Activated T-helper 17 cell treated with anti-CD3 and anti-CD28 coated beads, Interleukin-2, amount 50 U/mL, for 72 hours (primary cell): ENCODE results near the gene SESN1. TPM values are rescaled to one million over a fixed set of nuclear protein-coding genes. Genes with fewer than 3 reads are reported as not detected.
"Not testable (repeated sequence)": the region's sequence is repeated elsewhere in the genome, so short reads cannot be mapped to it uniquely, and the experiment has no call there.

Experiments
- ATAC-seq: fragments of 150-1000 bp; cut with Tn5 transposase; replicated peaks from 2 replicates; pipeline ENCODE4 v1.10.0; 2021; ENCODE audit warnings: mild to moderate bottlenecking, moderate library complexity
- H3K27ac Mint-ChIP-seq: one replicate; pipeline ENCODE4 v1.8.0; 2022; ENCODE audit warnings: mixed read lengths
- H3K27me3 Mint-ChIP-seq: one replicate; pipeline ENCODE4 v1.8.0; 2022; ENCODE audit warnings: mixed read lengths
- H3K36me3 Mint-ChIP-seq: one replicate; pipeline ENCODE4 v1.8.0; 2022; ENCODE audit warnings: low read depth, mild to moderate bottlenecking, mixed read lengths
- H3K4me1 Mint-ChIP-seq: one replicate; pipeline ENCODE4 v1.8.0; 2022; ENCODE audit warnings: mixed read lengths
- H3K4me3 Mint-ChIP-seq: one replicate; pipeline ENCODE4 v1.8.0; 2022; ENCODE audit warnings: mild to moderate bottlenecking, mixed read lengths
- H3K9me3 Mint-ChIP-seq: one replicate; pipeline ENCODE4 v1.8.0; 2022; ENCODE audit warnings: mixed read lengths
- total RNA-seq, 2 donors: library from RNA; stranded (reverse); gene quantifications; one replicate each; pipeline ENCODE4 v1.2.3, GENCODE V29; 2022

The SESN1 gene
- total RNA-seq, 2 donors from 2014 or later: 9.8 to 23.0 TPM

DNA sequence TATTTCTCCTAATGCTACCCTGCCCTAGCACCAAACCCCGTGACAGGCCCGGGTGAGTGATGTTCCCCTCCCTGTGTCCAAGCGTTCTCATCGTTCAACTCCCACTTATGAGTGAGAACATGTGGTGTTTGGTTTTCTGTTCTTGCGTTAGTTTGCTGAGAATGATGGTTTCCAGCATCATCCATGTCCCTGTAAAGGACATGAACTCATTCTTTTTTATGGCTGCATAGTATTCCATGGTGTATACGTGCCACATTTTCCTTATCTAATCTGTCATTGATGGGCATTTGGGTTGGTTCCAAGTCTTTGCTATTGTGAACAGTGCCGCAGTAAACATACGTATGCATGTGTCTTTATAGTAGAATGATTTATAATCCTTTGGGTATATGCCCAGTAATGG lies 15.0 kb upstream of the SESN1 start:
- H3K27ac Mint-ChIP-seq, H3K36me3 Mint-ChIP-seq, H3K27me3 Mint-ChIP-seq, H3K4me3 Mint-ChIP-seq, H3K4me1 Mint-ChIP-seq, ATAC-seq, H3K9me3 Mint-ChIP-seq: not testable (repeated sequence)

DNA sequence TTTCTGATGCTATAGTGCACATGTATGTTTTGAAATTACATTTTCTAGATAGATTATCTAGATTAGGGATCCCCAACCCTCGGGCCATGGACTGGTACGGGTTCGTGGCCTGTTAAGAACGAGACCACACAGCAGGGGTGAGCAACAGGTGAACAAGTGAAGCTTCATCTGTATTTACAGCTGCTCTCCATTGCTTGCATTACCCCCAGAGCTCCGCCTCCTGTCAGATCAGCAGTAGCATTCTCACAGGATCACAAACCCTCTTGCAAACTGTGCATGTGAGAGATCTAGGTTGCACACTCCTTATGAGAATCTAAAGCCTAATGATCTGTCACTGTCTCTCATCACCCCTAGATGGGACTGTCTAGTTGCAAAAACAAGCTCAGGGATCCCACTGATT lies 11.0 kb upstream of the SESN1 start:
- H3K36me3 Mint-ChIP-seq: peaks cover 8% of the 10 kb centered on the region
- no peaks in the 10 kb centered on the region for H3K27me3 Mint-ChIP-seq
- no peak overlapping the region for H3K4me3 Mint-ChIP-seq
- no peaks in the 10 kb centered on the region for H3K9me3 Mint-ChIP-seq
- H3K27ac Mint-ChIP-seq: no peak overlapping the region
- no peak for ATAC-seq
- H3K4me1 Mint-ChIP-seq: no peaks in the 10 kb centered on the region

DNA sequence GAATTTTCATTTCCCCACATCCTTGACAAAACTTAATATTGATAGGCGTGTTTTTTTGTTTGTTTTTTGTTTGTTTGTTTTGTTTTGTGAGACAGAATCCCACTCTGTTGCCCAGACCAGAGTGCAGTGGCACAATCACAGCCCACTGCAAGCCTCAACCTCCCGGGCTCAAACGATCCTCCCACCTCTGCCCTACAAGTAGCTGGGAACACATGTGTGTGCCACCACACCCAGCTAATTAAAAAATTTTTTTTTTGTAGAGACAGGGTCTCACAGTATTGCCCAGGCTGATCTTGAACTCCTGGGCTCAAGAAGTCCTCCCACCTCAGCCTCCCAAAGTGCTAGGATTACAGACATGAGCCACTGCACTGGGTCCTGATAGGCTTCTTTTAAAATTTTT lies 9.9 kb upstream of the SESN1 start:
- H3K27me3 Mint-ChIP-seq: no peaks in the 10 kb centered on the region
- peaks cover 8% of the 10 kb centered on the region for H3K36me3 Mint-ChIP-seq
- no peak overlapping the region for H3K27ac Mint-ChIP-seq
- no peak overlapping the region for H3K4me3 Mint-ChIP-seq
- H3K4me1 Mint-ChIP-seq: no peaks in the 10 kb centered on the region
- no peak for ATAC-seq
- H3K9me3 Mint-ChIP-seq: no peaks in the 10 kb centered on the region

DNA sequence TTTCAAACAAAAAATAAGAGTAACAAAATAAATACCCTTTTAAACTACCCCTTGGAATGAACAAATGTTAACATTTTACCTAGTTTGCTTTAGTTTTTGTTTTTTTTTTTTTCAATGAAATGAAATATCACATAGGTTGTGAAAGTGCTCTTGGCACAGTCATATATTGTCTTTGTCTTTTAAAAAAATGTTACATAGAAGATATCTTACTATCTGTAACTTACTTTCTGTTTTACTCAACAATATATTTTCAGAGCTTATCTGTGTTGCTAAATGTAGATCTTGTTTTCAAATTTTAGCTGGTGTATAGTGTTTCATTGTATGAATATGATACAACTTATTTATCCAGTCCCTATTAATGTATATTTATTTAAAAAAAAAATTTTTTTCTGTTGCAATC lies 9.3 kb upstream of the SESN1 start:
- Mint-ChIP-seq H3K4me1 (no peaks in the 10 kb centered on the region), H3K4me3 (no peak overlapping the region), H3K27me3 (no peaks in the 10 kb centered on the region), H3K36me3 (peaks cover 8% of the 10 kb centered on the region), H3K9me3 (no peaks in the 10 kb centered on the region), H3K27ac (no peak overlapping the region)
- ATAC-seq: no peak

DNA sequence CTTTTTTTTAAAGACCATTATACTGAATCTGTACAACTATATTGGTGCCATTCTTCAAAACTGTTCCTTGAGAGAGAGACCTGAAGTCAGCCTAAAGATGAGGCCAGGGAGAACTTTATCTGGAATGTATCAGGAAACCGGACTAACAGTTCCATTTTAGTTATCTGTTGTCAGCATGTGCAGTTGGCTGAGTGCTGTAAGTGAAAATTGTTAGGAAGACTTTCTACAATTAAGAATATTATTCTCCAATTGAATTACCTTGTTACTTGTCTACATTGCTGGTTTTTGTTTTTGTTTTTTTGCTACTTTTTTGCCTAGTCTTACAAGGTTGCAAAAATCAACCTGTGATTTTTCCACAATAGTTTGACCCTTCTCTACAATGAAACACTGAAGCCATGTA lies 8.1 kb upstream of the SESN1 start:
- H3K4me1 Mint-ChIP-seq: peaks cover 2% of the 10 kb centered on the region
- H3K36me3 Mint-ChIP-seq: peaks cover 8% of the 10 kb centered on the region

DNA sequence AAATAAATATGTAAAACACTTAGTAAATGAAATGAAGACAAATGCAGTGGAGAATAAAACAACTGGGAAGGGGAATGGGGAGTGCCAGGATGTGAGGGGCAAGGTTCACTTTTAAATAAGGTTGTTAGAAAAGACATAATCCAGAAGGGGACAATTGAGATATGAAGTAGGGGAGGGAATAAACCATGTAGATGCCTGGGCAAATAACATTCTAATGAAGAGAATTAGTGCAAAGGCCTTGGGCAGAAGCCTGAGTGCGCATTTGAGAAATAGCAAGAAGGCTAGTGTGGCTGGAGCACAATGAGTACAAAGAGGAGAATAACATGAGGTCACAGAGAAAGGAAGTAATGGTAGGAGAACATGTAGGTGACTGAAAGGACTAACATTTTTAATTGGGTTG lies 3.0 kb upstream of the SESN1 start:
- Mint-ChIP-seq H3K36me3 (peaks cover 8% of the 10 kb centered on the region), H3K4me3 (no peak overlapping the region), H3K27me3 (no peaks in the 10 kb centered on the region), H3K9me3 (no peaks in the 10 kb centered on the region), H3K27ac (no peak overlapping the region), H3K4me1 (peaks cover 18% of the 10 kb centered on the region)
- ATAC-seq: no peak

More for the DNA sequence above, 8.1 kb upstream of the SESN1 start:
- no peak for ATAC-seq
- Mint-ChIP-seq H3K9me3 (no peaks in the 10 kb centered on the region), H3K27ac (no peak overlapping the region), H3K4me3 (no peak overlapping the region), H3K27me3 (no peaks in the 10 kb centered on the region)

DNA sequence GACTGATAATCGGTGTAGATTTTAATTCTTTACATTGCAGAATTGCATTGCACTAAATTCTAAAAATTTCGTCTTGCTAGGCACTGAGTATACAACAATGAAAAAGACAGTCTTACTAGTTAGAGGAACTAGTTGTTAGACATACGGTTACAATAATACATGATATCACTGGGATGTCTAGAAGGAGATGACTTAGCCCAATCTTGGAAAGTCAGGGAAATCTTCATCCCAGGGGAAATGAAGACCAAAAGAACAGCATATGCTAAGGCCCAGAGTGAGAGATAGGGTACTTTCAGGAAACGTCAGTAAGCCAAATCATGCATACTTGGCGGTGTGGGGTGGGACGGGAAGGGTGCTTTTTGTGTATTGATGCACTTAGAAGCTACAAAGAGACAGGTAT lies 1.6 kb upstream of the SESN1 start:
- H3K9me3 Mint-ChIP-seq: no peaks in the 10 kb centered on the region
- ATAC-seq: no peak
- peaks cover 31% of the 10 kb centered on the region for H3K4me1 Mint-ChIP-seq
- no peaks in the 10 kb centered on the region for H3K27me3 Mint-ChIP-seq
- no peak overlapping the region for H3K27ac Mint-ChIP-seq
- H3K36me3 Mint-ChIP-seq: no peaks in the 10 kb centered on the region
- H3K4me3 Mint-ChIP-seq: peak overlapping the region; percentile 89

DNA sequence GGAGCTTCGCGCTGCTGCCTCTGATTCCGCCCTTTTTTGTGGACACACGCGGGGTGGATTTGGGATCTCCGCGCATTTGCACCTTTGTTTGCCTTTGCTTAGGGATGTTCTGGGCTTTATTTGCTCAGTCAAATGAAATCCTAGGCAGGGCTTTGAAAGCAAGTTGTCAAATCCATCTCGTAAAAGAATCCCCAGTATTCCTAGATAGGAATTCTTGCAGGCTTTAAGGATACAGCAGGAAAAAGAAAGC lies 1.1 kb upstream of the SESN1 start:
- Mint-ChIP-seq H3K9me3 (no peaks in the 10 kb centered on the region), H3K4me3 (peak overlapping the region; percentile 89), H3K27me3 (no peaks in the 10 kb centered on the region), H3K36me3 (no peaks in the 10 kb centered on the region), H3K27ac (peak overlapping the region; percentile 97), H3K4me1 (peaks cover 33% of the 10 kb centered on the region)
- ATAC-seq: no peak

DNA sequence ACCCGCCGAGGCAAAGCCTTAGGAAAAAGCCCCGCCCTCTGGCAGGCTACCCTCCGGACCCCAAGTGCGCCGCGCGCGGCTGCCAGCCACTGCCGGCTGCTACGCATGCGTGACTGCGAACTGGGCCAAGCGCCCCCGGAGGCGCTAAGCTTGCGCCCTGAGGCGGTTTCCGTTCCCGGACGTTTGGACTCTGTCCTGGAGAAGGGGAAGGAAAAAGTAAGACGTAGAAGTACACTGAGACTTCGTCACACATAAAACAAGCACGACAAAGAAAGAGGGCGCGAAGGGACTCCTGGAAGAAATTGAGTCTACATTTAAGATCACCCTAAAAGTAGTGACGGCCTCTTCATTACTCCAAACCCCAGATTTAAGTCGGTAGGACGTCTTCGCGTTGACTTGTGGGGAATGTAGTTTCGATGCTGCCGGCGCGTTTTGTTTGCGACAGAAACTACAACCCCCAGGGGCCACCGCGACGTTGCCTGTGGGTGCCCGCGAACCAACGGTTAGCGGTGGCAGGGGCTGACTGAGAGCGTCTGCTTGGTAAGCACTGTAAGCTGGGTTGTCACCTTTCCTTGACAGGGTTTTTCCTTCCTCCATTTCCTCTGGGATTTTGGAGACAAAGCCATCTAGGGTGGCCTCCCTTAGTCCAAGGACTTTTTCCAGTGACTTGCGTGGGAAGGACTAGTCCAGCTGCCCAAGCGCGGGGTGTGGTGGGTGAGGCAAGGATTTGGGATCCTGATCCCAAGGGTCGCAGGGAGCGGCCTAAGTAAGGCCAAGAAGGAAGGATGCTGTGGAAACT lies 589 bp upstream of the SESN1 start, which contains the start of gene CEP57L1:
Gene CEP57L1 (plus strand): TSS at position 472 of the 799 bp plus-strand sequence. CDS start 49,715 bp downstream, outside the sequence.
- peak; percentile 79 for ATAC-seq
- no peaks in the 10 kb centered on the region for H3K9me3 Mint-ChIP-seq
- H3K36me3 Mint-ChIP-seq: no peaks in the 10 kb centered on the region
- no peaks in the 10 kb centered on the region for H3K27me3 Mint-ChIP-seq
- peak within 1 kb of the TSS; percentile 97 for H3K27ac Mint-ChIP-seq
- H3K4me3 Mint-ChIP-seq: peak within 1 kb of the TSS; percentile 89
- H3K4me1 Mint-ChIP-seq: peaks cover 33% of the 10 kb centered on the region

DNA sequence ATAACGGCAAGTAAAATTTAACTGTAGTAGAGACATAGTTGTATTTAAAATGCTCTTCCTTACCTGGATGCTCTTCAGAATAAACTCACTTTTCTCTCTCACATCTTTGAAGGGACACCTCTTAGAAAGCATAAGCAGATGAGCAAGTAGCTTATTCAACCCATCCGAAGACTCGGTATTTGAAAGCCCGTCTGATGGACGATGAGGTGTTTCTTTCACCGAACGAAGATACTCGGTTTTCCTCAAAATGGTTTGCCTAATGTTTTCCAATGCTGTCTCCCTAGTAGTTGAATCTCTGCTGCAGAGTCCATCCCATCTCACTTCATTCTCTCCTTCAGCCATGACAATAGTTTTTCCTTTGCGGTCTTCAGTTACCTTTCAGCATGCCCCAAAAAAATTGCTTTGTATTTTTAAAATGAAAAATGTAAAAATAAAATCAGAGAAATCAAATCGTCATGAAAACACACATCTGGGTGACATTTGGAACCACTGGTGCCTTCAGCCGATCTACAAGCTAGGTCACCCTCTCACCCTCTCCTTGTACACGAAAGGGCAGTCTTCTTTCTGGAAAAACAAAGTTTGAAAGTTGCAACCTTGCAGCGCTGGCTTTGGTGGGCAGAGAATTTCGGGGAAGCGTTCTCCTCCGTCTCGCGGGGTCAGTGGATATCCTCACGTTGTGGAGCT lies 772 bp downstream of the SESN1 start:
- Mint-ChIP-seq H3K36me3 (no peaks in the 10 kb centered on the region), H3K4me3 (peak overlapping the region; percentile 89), H3K27me3 (no peaks in the 10 kb centered on the region), H3K27ac (peak overlapping the region; percentile 74), H3K4me1 (peaks cover 40% of the 10 kb centered on the region), H3K9me3 (no peaks in the 10 kb centered on the region)
- no peak for ATAC-seq

DNA sequence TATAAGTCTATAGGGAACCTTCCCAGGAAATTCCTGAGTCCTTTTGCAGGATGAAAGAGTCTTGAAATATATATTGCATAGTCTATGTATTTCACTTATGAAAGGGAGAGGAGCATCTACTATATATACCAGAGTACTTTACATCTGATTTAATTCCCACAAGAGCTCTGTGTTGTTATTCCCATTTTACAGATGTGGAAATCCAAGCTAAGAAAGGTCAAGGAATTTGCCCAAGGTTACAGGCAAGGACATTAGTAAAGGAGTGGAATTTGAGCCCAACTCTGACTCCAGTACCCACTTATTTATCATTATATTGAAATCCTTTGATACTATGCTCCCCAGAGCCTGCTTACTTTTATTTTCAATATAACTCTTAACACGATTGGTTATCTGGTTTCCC lies 2.6 kb downstream of the SESN1 start:
- Mint-ChIP-seq H3K9me3 (no peaks in the 10 kb centered on the region), H3K27ac (peak overlapping the region; percentile 25), H3K36me3 (peaks cover 4% of the 10 kb centered on the region), H3K27me3 (no peaks in the 10 kb centered on the region), H3K4me1 (peaks cover 39% of the 10 kb centered on the region), H3K4me3 (peak overlapping the region; percentile 89)
- no peak for ATAC-seq

DNA sequence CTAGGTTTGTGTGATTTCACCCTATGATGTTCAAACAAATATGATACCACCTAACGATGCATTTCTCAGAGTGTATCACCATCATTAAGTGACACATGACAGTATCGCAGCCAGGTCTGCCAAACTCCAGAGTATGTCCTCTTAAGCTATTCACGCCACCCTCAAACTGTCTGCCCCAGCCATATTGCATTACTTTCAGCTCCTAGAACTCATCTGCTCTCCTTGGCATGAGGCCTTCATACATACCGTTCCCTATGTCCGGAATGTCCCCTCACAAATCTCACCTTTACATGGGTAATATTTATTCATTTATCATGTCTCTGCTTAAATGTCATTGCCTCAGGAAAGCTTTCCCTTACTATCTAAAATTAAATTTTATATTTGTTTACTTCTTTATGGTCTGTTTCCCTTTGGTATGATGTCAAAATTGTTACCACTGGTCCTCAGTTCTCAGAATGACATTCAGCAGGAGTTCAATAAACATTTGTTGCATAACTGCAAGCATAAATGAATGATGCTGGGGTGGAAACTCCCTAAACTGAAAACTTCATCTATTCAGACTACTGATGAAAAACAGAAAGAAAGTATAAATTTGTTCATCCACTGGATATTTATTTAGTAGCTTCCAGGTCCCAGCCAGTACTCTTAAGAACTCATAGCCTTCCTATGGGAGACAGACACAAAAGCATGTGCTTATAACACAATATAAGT lies 3.2 kb downstream of the SESN1 start:
- no peaks in the 10 kb centered on the region for H3K27me3 Mint-ChIP-seq
- ATAC-seq: no peak
- peak overlapping the region; percentile 25 for H3K27ac Mint-ChIP-seq
- H3K4me1 Mint-ChIP-seq: peaks cover 36% of the 10 kb centered on the region
- H3K4me3 Mint-ChIP-seq: peak overlapping the region; percentile 89
- peaks cover 5% of the 10 kb centered on the region for H3K36me3 Mint-ChIP-seq
- no peaks in the 10 kb centered on the region for H3K9me3 Mint-ChIP-seq

DNA sequence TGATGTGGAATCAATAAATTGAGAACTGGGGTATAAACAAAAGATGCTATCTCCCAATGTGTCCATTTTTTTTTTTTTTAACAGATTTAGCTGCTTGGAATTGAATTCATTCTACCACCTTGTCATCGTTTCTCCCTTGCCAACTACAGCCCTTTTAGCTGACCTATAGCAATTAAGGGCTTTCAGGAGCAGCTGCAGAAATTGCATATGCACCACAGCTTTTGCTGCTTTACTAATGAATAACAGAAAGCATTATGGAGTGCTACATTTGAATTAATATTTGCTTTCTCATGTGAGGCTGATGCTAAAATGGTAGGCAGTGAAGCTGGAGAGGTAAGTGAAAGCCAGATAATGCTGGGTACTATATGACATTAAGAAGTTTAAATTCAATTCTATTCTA lies 5.7 kb downstream of the SESN1 start:
- Mint-ChIP-seq H3K9me3 (no peaks in the 10 kb centered on the region), H3K4me3 (no peak overlapping the region), H3K27ac (no peak overlapping the region), H3K27me3 (no peaks in the 10 kb centered on the region), H3K4me1 (peaks cover 28% of the 10 kb centered on the region), H3K36me3 (peaks cover 5% of the 10 kb centered on the region)
- no peak for ATAC-seq

DNA sequence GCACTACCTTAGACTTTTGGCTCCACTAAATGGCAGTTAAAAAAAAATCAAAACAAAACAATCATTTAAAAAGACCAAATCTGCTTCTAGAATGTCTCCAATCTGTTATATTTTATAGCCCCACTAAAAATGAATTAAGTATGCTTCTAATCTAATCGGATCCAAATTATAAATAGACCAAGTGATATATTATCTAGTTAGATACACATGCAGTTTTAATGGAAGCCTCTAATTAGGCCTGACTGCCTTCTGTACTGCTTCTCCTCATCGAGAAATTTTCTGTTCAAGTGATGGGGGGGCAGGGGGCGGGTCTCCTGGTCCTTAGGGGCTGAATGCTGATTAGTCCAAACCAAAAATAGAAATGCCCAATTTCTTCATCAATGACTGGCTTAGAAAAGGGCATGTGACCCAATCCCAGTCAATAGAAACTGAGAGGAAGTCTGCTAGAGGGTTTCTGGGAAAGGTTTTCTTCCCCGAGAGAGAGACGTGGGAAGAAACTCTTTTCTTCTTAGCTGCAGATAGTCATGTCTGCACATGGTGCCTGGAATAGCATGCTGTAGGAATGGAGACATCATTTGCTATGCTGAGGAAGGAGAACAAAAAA lies 6.9 kb downstream of the SESN1 start:
- no peak for ATAC-seq
- Mint-ChIP-seq H3K4me3 (no peak overlapping the region), H3K9me3 (no peaks in the 10 kb centered on the region), H3K27me3 (no peaks in the 10 kb centered on the region), H3K27ac (peak overlapping the region; percentile 59), H3K36me3 (peaks cover 5% of the 10 kb centered on the region), H3K4me1 (peaks cover 28% of the 10 kb centered on the region)
